Raji (cell line): ENCODE results near the gene CTDNEP1.

Experiments
- POLR2A ChIP-seq: IDR thresholded peaks from 2 replicates; pipeline ENCODE4 v1.6.1; 2011; ENCODE audit warnings: low read depth, low read length, control low read depth; ENCODE audit not compliant: insufficient read depth

Gene CTDNEP1

GRCh38 chr17:7219229-7219811, 32.2 kb downstream of the CTDNEP1 start:
- no peak for TF ChIP-seq POLR2A

DNA sequence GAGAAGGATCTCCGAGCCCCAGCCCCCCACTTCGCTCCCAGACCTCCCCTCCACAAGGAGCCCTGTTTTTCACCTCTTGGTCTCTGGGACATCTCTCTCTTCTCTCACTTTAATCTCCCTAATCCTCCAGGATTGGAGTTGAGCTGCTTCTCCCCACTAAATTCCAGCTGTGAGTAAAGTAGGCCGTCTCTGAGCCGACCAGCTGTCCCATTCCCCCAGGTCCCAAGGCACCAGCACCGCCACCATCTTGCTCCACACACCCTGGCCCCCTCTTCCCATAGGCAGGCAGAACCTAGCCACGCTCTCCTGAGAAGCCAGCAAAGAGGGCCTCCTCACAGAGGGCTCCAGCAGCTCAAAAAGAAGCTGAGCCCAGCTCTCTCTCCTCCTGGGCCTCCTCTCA, 32.8 kb downstream of the CTDNEP1 start:
- TF ChIP-seq POLR2A: no peak

DNA sequence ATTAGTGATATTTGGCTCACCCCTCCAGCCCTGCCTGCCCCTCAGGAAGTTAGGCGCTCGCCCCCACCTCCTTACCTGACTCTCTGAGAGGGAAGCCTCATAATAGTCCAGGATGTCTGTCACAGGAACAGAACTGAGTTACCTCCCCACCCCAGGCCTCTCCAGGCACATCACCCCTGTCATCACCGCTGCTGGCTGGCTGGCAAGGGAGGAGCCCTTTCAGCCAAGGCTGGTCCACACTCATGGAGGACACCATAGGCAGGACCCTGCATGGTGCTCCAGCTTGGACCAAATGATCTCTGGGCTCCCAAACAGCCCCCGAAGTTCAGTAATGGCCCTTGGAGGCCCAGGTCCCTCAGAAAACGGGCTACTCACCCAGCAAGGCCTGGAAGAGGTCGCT, 33.4 kb downstream of the CTDNEP1 start:
- no peak for TF ChIP-seq POLR2A

GRCh38 chr17:7217113-7217987, 34.2 kb downstream of the CTDNEP1 start:
- TF ChIP-seq POLR2A: 0 out of 2 replicates have a peak, but pooled peaks have one; percentile 50

GRCh38 chr17:7216242-7217112, 35.1 kb downstream of the CTDNEP1 start:
- TF ChIP-seq POLR2A: no peak

GRCh38 chr17:7215652-7216180, 35.8 kb downstream of the CTDNEP1 start:
- no peak for TF ChIP-seq POLR2A

- TF ChIP-seq POLR2A: no peak
Observed at GRCh38 chr17:7215136-7215638, 36.3 kb downstream of the CTDNEP1 start.

GRCh38 chr17:7214300-7215135, 37.0 kb downstream of the CTDNEP1 start:
- TF ChIP-seq POLR2A: peak; percentile 43; the same call in 1 of the 2 replicates

DNA sequence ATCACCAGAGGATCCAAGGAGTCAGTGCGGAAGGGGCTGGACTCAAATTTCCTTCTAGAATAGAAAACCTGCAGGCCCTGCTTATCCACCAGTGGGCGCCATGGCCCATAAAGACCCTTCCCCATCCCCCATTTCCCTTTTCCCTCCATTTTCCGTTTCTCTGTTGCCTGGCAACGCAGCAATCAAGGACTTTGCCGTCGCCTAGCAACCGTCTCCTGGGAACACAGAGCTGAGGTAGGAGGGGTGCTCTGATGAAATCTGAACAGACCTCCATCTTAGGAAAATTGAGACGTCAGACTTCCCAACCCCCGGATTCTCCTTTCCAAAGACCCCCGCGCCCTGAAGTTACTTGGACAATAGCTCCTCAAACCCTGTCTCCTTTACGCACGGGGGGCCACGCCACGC, 37.6 kb downstream of the CTDNEP1 start:
- TF ChIP-seq POLR2A: no peak

- no peak for TF ChIP-seq POLR2A
Observed at GRCh38 chr17:7211491-7212273, 39.9 kb downstream of the CTDNEP1 start.

DNA sequence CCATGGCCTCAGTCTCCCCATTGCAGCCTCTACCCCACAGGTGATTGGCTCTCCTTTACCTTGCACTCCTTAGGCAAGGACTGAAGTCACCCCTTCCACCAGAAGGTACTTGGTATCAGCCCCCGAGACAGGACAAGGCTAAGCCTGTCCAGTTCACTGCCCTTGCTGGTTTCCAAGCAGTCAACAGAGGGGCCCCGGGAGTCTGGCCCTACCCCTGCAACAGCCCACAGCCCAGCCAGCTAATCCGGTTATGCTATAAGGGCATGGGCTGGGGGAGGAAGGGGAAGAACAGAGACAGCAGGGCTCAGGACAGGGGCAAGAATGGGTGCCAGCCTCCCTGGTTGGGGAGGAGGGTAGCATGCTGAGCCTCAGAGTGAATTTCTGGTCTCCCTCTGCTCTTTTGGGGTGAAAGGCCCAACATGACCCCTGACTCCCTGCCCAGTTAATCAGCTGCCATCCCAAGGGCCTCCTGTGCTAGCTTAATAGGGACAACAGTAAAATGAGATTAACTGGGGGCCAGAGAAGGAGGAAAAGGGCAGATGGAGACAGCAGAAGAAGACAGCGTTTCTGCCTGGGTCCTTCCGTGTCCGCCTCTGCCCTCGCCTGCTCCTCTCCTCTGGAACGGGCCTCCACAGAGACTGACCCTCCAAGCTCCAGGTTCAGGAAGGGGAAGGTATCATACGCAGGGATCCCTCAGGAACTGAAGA, 42.6 kb downstream of the CTDNEP1 start:
- no peak for TF ChIP-seq POLR2A

- no peak for TF ChIP-seq POLR2A
Observed at GRCh38 chr17:7208027-7208571, 43.4 kb downstream of the CTDNEP1 start.
